HepG2 (cell line): ENCODE measurements around the gene ARMC8.

Source experiments
- ARID3A ChIP-seq: IDR thresholded peaks from 2 replicates; pipeline ENCODE4 v1.6.1; 2012; ENCODE audit warnings: low read depth, low read length, improper control_type of control experiment
- CENPBD1 ChIP-seq: sonication (generic); formaldehyde crosslinking; IDR thresholded peaks from 2 replicates; pipeline ENCODE4 v1.8.0; 2022; ENCODE audit warnings: missing genetic modification reagents, low read depth, mild to moderate bottlenecking, borderline replicate concordance
- CENPX ChIP-seq: sonication (generic); formaldehyde crosslinking; IDR thresholded peaks from 2 replicates; pipeline ENCODE4 v1.9.0; 2021; ENCODE audit warnings: mild to moderate bottlenecking, missing genetic modification reagents, moderate library complexity
- CTCF ChIP-seq: sonication (generic); formaldehyde crosslinking; IDR thresholded peaks from 2 replicates; pipeline ENCODE4 v1.5.0; 2020; ENCODE audit warnings: mild to moderate bottlenecking, missing genetic modification reagents, moderate library complexity
- ELK4 ChIP-seq: sonication (generic); formaldehyde crosslinking; IDR thresholded peaks from 2 replicates; pipeline ENCODE4 v1.9.0; 2021; ENCODE audit warnings: missing genetic modification reagents, borderline replicate concordance
- ETS1 ChIP-seq: sonication (generic); formaldehyde crosslinking; IDR thresholded peaks from 2 replicates; pipeline ENCODE4 v1.4.0; 2020; ENCODE audit warnings: missing genetic modification reagents
- EZH2 ChIP-seq: conservative IDR thresholded peaks from 2 replicates; pipeline ENCODE4 v1.6.1; 2012; ENCODE audit warnings: mild to moderate bottlenecking, low read depth, low read length, moderate library complexity
- HMGA1 ChIP-seq: sonication (generic); formaldehyde crosslinking; conservative IDR thresholded peaks from 2 replicates; pipeline ENCODE4 v1.4.0; 2020; ENCODE audit warnings: missing genetic modification reagents
- HOXA7 ChIP-seq: sonication (generic); formaldehyde crosslinking; IDR thresholded peaks from 2 replicates; pipeline ENCODE4 v1.8.1; 2022; ENCODE audit warnings: mild to moderate bottlenecking, missing genetic modification reagents, moderate library complexity
- MTA1 ChIP-seq: sonication (generic); formaldehyde crosslinking; IDR thresholded peaks from 2 replicates; pipeline ENCODE4 v1.4.0; 2020; ENCODE audit warnings: missing genetic modification reagents, mild to moderate bottlenecking, borderline replicate concordance
- SKIL ChIP-seq: sonication (generic); formaldehyde crosslinking; IDR thresholded peaks from 2 replicates; pipeline ENCODE4 v1.8.0; 2022; ENCODE audit warnings: missing genetic modification reagents, mild to moderate bottlenecking, moderate library complexity, borderline replicate concordance
- ZBED4 ChIP-seq: sonication (generic); formaldehyde crosslinking; IDR thresholded peaks from 2 replicates; pipeline ENCODE4 v1.4.0; 2020; ENCODE audit warnings: missing genetic modification reagents, borderline replicate concordance
- ZNF292 ChIP-seq: sonication (generic); formaldehyde crosslinking; IDR thresholded peaks from 2 replicates; pipeline ENCODE4 v1.8.1; 2022; ENCODE audit warnings: mild to moderate bottlenecking, low read depth, missing genetic modification reagents, borderline replicate concordance
- ZNF558 ChIP-seq: sonication (generic); formaldehyde crosslinking; IDR thresholded peaks from 2 replicates; pipeline ENCODE4 v1.9.0; 2022; ENCODE audit warnings: mild to moderate bottlenecking, missing genetic modification reagents, borderline replicate concordance

GRCh38 chr3:138329127-138329983, 142.3 kb downstream of the ARMC8 start, which contains the start of gene NME9:
- TF ChIP-seq CENPBD1 (CRISPR knock-in tag) (no peak), ETS1 (CRISPR knock-in tag) (no peak), CTCF (CRISPR knock-in tag) (peak; percentile 77), HMGA1 (no peak), ZNF292 (CRISPR knock-in tag) (0 out of 2 replicates have a peak, but pooled peaks have one; percentile 22), SKIL (no peak), CENPX (CRISPR knock-in tag) (no peak), MTA1 (peak; percentile 53; the same call in 1 of the 2 replicates), ARID3A (no peak), ZBED4 (0 out of 2 replicates have a peak, but pooled peaks have one; percentile 11), HOXA7 (CRISPR knock-in tag) (no peak), ZNF558 (no peak), ELK4 (no peak), EZH2 (no peak)
